ENCODE data around the gene MAGI2. TPM values are rescaled to one million over a fixed set of nuclear protein-coding genes. Genes with fewer than 3 reads are reported as not detected.

The MAGI2 gene
- total RNA-seq, 1 donor from 2014 or later, result 0.80 TPM

DNA sequence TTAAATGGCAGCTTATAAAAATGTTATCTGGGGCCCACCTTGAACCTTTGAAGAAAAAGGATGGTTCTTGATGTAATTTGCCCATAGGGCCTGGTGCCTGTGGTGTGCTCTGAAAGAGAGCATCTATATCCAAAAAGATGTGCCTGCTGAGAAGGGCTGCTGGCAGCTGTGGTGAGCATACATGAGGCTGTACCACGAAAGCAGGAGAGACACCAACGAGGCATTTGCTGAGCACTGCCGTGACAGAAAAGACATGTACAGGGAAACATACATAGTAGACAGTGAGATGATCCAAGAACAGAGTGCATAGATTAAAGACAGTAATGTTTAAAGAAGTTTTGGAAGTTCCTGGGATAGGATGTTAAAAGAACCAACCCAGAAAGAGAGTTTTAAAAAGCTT lies 990.4 kb downstream of the MAGI2 start:
- no peak for ATAC-seq

DNA sequence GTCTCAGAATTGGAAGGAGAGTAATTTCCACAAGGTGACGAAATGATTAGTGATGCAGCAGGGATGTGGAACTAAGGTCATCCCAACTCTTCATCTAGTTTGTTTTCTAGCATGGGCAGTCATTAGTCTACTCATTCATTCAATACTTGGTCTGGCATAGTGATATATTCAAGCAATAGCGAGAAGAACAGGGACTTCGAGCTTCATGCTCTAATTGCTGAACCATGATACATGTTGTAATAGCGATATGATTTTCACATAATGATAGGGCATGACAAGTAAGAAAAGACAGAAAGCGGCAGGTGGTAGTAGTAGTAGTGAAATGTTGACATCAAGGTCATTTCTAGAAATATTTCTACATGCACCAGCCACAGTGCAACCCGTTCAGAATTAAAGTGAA lies 1002.8 kb downstream of the MAGI2 start:
- ATAC-seq, result no peak

DNA sequence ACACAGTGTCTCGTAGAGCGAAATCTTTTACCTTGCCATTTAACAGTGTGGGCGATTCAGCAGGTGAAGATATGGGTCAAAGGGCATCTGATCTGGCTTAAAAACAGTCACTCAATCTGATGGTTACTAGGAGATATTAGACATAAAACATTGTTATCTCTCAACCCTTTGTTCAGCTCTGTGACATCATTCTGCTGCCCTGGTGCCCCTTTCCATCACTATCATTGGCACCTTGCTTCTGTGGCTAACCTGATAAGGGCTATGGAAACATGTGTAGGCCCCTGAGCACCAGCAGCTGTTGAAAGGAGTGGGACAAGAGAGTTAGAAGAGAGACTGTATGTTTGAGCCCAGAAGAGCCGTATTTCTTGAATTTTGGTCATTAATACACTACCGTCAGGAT lies 1004.6 kb downstream of the MAGI2 start:
- no peak for ATAC-seq

DNA sequence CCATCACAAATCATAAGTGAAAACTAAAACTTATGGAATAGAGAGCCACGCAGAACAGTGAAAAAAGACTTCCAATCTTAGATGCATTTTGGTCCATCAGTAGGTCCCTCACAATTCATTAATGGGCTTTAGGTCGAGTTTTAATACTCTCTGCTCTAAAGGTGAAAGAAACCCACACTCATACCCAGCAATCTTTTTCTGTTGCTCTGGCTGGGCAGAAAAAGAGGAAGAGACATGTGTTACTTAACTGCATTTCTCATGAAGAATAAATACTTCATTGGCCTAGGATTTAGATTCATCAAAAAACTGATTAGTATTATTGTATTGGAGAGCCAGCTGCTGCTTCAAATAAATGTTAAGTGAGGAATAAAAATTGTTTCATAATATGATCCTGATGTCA lies 1009.2 kb downstream of the MAGI2 start:
- no peak for ATAC-seq

DNA sequence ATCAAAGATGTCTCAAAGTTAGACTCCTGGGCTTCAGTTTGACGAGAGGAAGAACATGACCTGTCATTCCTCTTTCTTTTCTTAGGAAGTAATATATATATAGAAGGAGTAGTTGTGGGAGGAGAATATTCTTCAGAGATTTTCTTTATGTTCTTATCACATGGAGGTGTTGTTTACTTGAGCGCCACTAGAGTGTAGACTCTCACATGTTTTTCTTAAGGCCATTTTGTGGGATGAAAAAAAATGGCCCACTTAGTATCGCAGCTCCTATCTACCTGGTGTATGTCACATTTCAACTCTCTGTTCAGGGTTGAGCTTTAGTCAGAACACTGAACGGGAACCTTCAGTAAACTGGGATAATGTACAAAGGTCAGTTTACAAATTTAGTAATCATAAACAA lies 1009.7 kb downstream of the MAGI2 start:
- ATAC-seq, result no peak

DNA sequence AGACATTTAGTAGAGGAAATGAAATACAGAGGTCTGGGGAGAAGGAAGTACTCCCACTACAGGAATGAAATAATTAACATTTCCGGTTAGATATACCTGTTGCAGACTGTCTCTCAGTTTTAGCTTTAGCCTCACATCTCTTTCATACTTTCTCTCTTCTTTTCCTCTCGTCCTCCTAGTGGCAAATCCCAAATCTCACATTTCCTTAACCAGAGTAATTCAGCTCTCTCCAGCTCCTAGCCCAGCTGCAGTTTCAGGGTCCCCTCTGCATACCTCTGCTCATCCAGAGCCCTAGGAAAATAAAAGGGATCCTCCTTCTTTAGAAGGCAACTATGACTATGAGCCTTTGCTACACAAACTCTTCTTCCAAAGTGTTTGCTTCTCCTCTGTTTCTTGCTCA lies 1011.7 kb downstream of the MAGI2 start:
- no peak for ATAC-seq

DNA sequence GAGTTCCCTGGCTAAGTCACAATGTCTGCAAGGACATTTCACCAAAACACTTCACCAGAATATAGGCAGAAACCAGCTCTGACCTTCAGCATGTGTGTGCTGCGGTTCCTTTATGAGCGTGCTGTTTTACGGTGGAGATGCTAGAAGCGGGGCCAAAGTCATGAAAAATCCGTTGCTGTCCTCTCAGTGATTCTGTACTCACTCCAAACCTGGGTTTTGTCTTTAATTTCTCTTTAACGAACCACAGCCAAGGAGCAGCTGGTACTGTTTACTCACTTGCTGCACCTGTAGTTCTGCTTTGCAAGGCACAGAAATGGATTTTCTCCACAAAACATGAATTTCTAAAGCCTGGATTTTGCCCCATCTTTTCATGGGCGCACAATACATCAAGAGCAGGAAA lies 1015.0 kb downstream of the MAGI2 start:
- ATAC-seq, result no peak

DNA sequence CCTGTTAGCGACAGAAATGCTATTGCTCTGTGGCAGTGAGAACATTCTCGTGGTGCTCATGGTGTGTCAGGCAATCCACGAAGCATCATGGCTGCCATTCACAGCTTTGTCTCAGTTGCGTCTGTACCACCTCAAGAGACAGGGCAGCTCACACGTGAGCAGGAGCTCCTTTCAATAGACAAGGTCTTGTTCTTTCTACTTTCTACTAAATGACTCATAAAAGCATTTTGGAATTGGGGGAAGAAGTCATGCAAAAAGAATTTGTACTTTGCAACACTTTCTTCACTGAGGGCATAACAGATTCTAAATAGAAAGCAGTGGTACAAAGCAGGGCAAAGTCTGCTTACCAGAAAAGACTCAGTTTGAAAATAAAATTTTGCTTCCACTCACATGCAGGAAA lies 1016.3 kb downstream of the MAGI2 start:
- no peak for ATAC-seq

DNA sequence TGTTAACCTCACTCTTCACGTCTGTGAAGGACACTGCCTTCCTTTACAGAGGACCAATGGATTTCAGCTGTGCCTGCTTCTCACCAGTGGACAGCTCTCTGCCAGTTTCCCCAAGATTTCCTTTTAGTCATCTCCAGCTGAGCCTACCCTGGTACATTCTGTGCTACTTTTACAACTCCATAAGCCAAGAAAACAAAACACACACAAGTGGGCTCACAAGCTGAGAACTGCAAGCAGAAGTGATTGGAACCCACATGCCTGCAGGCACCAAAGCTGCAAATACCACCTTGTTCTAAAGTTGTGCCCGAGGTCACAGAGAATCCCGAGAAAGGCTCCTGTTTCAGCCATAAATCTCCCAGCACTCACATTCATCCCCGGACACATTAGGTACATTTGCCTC lies 1018.1 kb downstream of the MAGI2 start:
- ATAC-seq, result no peak

DNA sequence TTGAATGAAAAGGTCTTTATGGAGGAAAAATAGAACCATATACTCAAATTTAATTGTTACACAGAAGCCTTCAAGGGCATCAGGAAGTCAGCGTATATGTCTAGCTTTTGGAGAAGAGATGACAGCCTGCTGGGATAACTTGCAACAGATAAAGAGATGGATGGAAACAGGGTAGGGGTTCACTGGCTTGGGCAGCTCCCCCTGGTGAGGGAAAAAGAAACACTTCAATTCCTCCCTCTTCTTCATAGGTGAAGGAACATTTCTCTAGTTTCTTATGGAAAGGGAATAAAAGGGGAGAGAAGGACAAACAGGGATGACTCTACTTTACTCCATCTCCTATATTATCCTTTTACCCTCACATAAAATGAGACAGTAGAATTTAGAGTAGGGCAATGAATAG lies 1019.2 kb downstream of the MAGI2 start:
- ATAC-seq, result no peak

DNA sequence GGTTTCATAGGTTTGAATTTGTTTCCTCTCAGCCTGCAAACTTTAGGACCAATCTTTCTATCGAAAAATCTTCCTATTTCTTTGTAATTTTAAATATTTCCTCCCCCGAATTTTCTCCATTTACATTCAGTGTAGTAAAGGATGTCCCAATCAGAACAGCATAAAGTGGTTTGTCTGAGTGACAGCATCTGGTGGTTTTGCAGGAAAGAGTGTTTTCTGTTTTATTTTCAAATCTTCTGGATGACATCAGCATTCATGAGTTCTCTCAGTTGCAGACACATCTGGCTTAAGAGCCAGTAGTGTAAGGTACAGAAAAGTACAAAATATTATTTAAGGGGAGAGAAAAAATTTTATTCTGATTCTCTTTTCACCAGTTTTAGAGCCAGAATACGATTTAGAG lies 1020.0 kb downstream of the MAGI2 start:
- no peak for ATAC-seq

DNA sequence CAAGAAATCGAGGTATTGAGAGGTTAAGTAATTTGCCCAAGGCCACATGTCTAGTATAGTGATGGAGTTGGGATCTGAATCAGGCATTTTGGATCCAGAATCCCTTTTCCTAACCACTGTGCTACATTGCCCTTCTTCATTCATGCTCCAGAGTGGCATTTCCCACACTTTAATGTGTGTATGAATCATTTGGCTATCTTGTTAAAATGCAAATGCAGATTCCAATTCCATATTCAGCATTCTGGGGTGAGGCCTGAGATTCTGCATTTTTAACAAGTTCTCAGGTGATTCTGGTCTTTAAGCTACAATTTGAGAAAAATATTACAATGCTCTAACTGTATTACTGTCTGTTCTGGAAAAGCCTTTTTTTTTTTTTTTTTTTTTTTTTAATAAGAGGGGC lies 1023.6 kb downstream of the MAGI2 start:
- ATAC-seq, result no peak

DNA sequence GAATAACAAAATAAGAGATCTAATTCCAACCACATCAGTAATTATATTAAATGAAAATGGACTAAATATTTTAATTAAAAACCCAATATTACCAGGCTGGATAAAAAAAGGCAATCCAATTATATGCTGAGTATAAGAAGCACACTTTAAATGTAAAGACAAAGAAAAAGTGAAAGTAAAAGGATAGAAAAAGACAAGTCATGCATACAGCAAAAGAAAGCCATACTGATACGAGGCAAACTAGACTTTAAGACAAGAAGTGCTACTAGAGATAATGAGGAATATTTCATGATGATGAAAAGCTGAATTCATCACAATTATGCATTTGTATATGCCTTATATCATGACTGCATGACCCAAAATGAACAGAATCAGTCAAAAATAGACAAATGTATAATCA lies 1026.3 kb downstream of the MAGI2 start:
- no peak for ATAC-seq

DNA sequence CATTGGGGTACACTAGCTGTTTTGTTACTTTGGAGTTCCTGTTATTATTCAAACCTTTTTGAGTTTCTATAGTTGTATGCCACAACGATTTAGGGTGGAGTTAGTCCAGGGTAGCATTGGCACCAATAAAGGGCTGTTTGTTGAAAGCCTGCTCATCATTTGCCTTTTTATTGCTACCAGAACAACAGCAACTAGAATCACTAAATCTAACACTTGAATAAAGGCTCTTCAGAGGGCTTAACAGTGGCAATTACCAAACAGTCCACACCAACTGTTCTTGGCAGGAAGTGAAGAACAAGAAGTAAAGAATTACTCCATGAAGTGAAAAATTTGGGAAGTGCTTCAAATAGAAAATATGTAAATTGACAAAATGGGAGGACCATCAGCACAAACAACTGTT lies 1033.5 kb downstream of the MAGI2 start:
- no peak for ATAC-seq

DNA sequence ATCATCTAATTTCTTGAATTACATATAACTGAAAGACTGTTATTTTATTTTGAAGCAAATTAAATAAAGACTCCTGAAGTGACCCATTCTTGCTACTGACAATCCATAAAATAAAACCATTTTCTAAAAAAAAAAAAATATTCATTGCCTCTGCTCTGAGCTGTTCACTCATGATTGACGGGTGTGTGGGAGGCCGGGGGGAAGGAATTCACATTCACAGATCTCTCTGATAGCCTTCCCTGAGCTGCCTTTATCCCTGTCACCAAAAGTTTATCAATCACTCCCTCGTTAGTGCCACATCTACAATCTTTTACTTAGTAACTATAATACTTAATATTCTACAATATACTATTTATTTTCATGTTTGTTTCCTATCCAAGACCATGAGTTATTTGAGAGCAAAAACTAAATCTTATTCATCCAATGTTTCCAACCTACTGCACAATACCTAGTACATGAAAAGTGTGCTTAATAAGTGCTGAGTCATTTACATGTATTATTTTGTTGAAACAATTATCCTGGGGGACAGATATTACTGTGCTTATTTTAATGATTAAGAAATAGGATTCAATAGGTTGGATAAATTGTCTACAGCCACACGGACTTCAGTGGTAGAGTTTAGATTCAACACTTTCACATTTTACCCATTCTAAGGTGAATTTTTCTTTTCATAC lies 1036.2 kb downstream of the MAGI2 start:
- ATAC-seq, result no peak

DNA sequence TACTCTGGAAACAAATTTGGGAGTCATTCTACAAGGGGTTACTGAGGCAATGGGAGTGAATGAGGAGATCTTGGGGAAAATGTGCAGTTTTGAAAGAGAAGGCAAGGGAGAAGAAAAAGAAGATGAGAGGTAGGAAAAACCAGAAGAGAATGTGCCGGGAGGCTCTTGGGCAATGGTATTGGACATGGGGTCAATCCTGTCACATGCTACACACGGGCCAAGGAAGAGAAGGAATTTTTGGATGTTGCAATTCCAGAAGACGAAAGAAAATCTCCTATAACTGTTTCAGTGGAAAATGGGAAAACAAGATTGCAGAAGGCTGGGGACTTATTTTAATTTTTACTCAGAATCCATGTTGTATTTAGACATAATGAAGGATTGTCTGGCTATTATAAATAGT lies 1039.9 kb downstream of the MAGI2 start:
- ATAC-seq, result no peak

DNA sequence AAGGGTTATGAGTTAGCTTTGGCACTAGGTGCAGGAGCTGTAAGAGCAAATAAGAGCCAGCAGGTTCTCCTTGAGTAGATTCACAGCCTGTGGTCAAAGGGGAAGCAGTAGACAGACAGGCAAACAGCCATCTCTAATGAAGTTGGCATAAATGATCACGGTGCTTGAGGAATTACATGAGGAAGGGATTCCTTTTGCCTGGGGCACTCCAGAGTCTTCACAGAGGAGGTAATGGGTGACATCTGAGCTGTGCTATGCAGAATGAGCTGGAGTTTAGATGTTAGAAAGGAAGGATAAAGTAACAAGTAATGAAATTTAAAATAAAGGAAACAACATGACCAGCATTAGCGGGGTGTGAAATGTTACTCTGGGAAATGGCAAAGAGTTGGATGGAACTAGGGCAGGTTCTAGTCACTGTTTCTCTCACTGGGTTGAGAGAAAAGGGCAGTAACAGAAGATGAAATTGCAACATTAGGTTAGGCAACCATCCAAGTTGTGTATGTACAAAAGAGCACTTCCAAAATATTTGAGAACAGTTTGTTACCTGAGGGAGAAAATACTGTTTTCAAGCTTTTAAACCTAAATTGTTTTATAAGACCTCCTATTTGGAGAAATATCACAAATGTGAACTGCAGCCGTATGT lies 1041.1 kb downstream of the MAGI2 start:
- ATAC-seq, result no peak

DNA sequence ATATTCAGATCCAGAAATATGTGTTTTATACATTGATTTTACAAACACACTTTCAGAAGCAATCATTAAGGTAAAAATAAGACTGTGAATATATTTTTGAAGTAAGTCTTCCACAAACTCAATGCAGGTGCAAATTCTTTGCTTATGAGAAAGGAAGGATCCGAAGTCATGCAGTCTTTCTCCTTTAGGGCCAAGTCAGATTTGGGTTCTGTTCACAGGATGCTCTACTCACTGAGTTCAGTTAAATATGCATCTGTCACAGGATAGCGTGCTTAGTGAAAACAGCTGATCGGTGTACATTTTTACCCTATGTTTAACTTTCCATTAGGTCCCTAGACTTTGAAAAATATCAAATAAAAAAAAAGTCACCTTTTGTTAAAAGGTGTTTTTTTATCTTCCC lies 1046.4 kb downstream of the MAGI2 start:
- no peak for ATAC-seq

DNA sequence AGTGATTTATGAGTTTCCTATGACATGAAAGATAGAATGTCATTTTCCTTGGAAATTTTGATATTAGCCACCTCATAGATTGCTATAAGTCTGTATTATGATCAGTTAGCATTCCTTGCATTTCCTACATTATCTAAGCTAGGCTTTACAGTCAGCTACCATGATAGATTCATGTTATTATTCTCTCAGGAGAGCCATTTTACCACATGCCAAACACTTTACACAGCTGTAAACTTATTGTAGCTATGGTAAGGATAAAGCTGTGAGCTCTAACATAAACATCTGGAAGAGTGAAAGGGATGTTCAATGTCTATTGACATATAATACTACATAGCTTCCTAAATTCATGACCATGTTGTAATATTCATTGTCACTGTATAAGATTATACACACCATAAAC lies 1046.9 kb downstream of the MAGI2 start:
- ATAC-seq, result no peak

DNA sequence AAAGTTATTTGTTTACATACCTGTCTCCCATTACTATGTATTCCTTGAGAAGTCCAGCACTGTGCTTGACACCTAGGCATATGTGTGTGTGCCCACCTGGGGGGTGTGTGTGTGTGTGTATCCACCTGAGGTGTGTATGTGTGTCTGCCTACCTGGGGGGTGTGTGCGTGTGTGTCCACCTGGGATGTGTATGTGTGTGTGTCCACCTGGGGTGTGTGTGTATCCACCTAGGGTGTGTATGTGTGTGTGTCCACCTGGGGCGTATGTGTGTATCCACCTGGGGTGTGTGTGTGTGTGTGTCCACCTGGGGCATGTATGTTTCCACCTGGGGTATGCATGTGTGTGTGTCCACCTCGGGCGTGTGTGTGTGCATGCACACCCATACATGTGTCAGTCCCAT lies 1051.4 kb downstream of the MAGI2 start:
- no peak for ATAC-seq

DNA sequence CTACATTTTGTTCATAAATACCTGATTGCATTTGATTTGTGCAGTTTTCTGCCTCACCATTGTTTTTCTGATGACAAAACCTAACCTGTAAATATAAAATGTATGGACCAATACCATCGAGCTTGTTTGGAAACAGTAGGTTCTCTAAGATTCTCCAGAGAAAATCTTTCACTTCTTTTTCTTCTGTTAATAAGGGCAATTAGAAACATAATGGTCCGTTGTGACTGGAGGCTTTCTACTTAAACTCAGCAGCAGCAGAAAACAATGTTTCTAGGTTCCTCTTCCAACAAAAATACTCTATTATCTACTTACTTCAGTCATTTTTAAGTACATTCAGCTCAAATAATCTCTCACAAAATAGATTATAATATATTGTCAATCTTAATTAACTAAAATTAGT lies 1053.4 kb downstream of the MAGI2 start:
- ATAC-seq, result no peak

DNA sequence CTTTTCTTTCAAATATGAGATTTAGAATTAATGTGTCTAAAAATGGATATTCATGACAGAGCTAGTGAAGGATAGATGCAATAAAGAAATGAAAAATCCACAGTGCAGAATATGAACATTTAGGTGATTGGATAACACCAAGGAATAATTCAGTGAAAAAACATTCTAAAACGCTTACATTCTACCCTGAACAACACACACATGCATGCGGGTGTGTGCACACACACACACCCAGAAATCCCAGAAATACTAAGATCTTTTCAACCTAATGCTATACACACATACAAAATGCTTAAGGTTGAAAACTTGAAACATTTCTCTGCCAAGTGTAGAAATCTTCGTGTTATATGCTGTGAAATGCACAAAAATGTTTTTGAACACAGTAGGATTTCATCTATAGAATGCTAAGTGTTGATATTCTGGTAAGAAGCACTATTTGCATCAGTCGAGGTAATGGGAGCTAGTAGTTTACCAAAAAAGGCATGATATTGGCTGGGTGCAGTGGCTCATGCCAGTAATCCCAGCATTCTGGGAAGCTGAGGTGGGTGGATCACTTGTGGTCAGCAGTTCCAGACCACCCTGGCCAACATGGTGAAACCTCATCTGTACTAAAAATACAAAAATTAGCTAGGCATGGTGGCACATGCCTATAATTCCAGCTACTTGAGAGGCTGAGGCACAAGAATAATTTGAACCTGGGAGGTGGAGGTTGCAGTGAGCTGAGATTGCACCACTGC lies 1054.3 kb downstream of the MAGI2 start:
- ATAC-seq, result no peak

DNA sequence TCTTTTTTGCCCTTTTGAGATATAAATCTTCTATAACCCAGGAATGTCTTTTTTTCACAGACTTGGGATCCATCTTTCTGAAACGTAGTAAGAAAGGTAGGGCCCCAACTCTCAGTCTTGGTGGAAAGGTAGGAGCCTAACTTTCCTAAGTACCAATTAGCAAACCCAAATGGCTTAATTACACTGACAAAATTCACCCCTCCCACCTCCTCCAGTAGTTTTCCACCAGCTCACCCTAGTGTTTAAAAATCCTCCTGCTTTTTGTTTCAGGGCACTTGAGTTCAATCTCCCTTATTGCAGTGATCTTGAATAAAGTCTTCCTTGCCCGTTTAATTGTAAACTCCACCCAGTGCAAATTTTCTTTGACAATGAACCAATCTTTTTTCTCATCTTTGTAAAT lies 1054.9 kb downstream of the MAGI2 start:
- ATAC-seq, result no peak

DNA sequence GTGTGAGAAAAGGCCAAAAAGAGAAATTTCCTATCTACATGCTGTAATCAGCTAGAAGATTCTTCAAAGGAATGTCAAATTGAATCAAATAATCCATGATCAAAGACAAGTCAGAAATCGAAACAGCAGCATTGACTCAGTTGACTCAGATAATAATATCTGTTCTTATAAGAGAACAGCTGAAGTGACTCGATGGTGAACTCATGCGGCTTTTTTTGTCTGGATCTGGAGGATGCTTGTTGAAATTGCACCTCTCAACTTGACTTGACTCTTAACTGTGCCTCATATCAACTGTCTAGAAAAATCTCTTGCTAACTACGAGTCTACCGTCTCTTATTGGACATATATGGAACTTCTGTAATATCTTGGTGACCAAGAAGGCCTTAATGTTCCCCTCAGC lies 1055.4 kb downstream of the MAGI2 start:
- no peak for ATAC-seq
